IMR-90 (cell line): ENCODE data around the gene TBRG4.

ENCODE experiments used
- FOS ChIP-seq: fragments of 150-350 bp; IDR thresholded peaks from 2 replicates; pipeline ENCODE4 v1.6.1; 2016; ENCODE audit warnings: low read depth, low read length
- POLR2A ChIP-seq: IDR thresholded peaks from 2 replicates; pipeline ENCODE4 v1.6.1; 2012; ENCODE audit warnings: mild to moderate bottlenecking, low read depth, low read length
- RAD21 ChIP-seq: IDR thresholded peaks from 2 replicates; pipeline ENCODE4 v1.6.1; 2012; ENCODE audit warnings: low read length, improper control_type of control experiment
- RCOR1 ChIP-seq: IDR thresholded peaks from 2 replicates; pipeline ENCODE4 v1.6.1; 2012; ENCODE audit warnings: mild to moderate bottlenecking, low read length, improper control_type of control experiment; ENCODE audit not compliant: insufficient replicate concordance
- TF ChIP-seq, protein P1 (sequence below): conservative IDR thresholded peaks from 2 replicates; pipeline ENCODE4 v1.5.1; 2012; ENCODE audit warnings: mild to moderate bottlenecking, low read depth, low read length, improper control_type of control experiment

DNA sequence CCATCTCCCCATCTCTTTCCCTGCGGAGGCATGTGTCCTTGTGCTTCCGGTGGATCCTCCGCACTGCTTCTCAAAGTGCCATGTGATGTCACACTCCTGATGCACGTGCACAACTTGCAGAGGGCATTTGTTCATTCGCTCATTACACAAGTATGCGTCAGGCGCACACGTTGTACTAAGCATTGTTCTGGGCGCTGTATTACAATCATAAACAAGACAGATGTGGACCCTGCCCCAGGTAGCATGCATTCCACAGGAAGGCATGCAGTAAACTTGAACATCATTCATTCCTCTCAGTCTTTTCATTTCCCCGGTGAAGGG is 37.1 kb upstream of the TBRG4 start:
- TF ChIP-seq, protein P1, sequence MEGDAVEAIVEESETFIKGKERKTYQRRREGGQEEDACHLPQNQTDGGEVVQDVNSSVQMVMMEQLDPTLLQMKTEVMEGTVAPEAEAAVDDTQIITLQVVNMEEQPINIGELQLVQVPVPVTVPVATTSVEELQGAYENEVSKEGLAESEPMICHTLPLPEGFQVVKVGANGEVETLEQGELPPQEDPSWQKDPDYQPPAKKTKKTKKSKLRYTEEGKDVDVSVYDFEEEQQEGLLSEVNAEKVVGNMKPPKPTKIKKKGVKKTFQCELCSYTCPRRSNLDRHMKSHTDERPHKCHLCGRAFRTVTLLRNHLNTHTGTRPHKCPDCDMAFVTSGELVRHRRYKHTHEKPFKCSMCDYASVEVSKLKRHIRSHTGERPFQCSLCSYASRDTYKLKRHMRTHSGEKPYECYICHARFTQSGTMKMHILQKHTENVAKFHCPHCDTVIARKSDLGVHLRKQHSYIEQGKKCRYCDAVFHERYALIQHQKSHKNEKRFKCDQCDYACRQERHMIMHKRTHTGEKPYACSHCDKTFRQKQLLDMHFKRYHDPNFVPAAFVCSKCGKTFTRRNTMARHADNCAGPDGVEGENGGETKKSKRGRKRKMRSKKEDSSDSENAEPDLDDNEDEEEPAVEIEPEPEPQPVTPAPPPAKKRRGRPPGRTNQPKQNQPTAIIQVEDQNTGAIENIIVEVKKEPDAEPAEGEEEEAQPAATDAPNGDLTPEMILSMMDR: no peak
- TF ChIP-seq RAD21: no peak
- no peak for TF ChIP-seq POLR2A
- TF ChIP-seq FOS: no peak
- TF ChIP-seq RCOR1: no peak
